H1 (cell line): Measurements from ENCODE around the gene GPR63. TPM values are rescaled to one million over a fixed set of nuclear protein-coding genes. Genes with fewer than 3 reads are reported as not detected.

Experiments used
- CTCF ChIA-PET: fragments of 300-600 bp; sonication (Branson Sonifier 250); formaldehyde crosslinking; loops from one replicate; lab custom pipeline; 2021; ENCODE audit not compliant: partially characterized antibody; lab: Charles Lee
- POLR2A ChIA-PET: fragments of 300-600 bp; sonication (Branson Sonifier 250); formaldehyde crosslinking; loops from one replicate; lab custom pipeline; 2021; ENCODE audit warnings: inconsistent platforms; ENCODE audit not compliant: partially characterized antibody; lab: Charles Lee
- DNase-seq, 2 experiments: peaks; one replicate each; pipeline versions ENCODE4 v3.0.0 to v3.0.0-alpha.2; 2010 to 2022; ENCODE audit warnings: low spot score in 2 of 2, low read depth in 1 of 2, mixed read lengths in 1 of 2
- FAIRE-seq: peaks from 2 replicates; lab custom pipeline; 2011; peaks lifted over from hg19 to GRCh38; lab: Jason Lieb, UNC
- H2AFZ ChIP-seq: 2 replicates; pipeline ENCODE4 v1.8.1; 2012; ENCODE audit warnings: low read length, inconsistent platforms
- H2AK5ac ChIP-seq: 2 replicates; pipeline ENCODE4 v1.6.1; 2013; ENCODE audit warnings: low read depth, low read length
- H2BK120ac ChIP-seq: replicated peaks from 2 replicates; pipeline ENCODE3; 2013; ENCODE audit warnings: low read depth, low read length, inconsistent platforms
- H2BK12ac ChIP-seq: 2 replicates; pipeline ENCODE4 v1.6.1; 2013; ENCODE audit warnings: low read depth, low read length
- H2BK15ac ChIP-seq: 2 replicates; pipeline ENCODE4 v1.6.1; 2013; ENCODE audit warnings: low read length
- H2BK20ac ChIP-seq: 2 replicates; pipeline ENCODE4 v1.6.1; 2013; ENCODE audit warnings: low read length
- H2BK5ac ChIP-seq: 2 replicates; pipeline ENCODE4 v1.6.1; 2013; ENCODE audit warnings: low read depth, low read length
- H3K14ac ChIP-seq: 2 replicates; pipeline ENCODE4 v1.6.1; 2013; ENCODE audit warnings: inconsistent platforms; ENCODE audit not compliant: insufficient read length
- H3K18ac ChIP-seq: 2 replicates; pipeline ENCODE4 v1.6.1; 2013; ENCODE audit warnings: low read length; ENCODE audit errors: extremely low read depth
- H3K23ac ChIP-seq: 2 replicates; pipeline ENCODE4 v1.6.1; 2013; ENCODE audit warnings: inconsistent platforms; ENCODE audit not compliant: insufficient read length
- H3K23me2 ChIP-seq: 2 replicates; pipeline ENCODE4 v1.6.1; 2013; ENCODE audit warnings: low read depth, low read length
- H3K27ac ChIP-seq: 2 replicates; pipeline ENCODE4 v1.6.1; 2011; ENCODE audit warnings: low read depth, low read length, inconsistent platforms
- H3K27me3 ChIP-seq, 4 experiments: replicated peaks in 1 of 4; 1 replicate in 1 of 4; 2 replicates in 3 of 4; pipeline versions ENCODE4 v1.6.1 to v1.8.1; 2011 to 2013; ENCODE audit warnings: low read length in 3 of 4, mild to moderate bottlenecking in 3 of 4, inconsistent platforms in 2 of 4, mixed read lengths in 2 of 4, moderate library complexity in 1 of 4; ENCODE audit not compliant: control insufficient read depth in 3 of 4, insufficient read depth in 3 of 4; ENCODE audit errors: extremely low read depth in 1 of 4
- H3K36me3 ChIP-seq, 4 experiments: 2 replicates each; pipeline versions ENCODE4 v1.6.1 to v1.8.1; 2011 to 2013; ENCODE audit warnings: mild to moderate bottlenecking in 4 of 4, low read length in 3 of 4, moderate library complexity in 2 of 4, control low read depth in 1 of 4, inconsistent platforms in 1 of 4; ENCODE audit not compliant: insufficient read depth in 4 of 4, control insufficient read depth in 2 of 4
- H3K4ac ChIP-seq: replicated peaks from 2 replicates; pipeline ENCODE3; 2013; ENCODE audit warnings: low read length, low read depth, mixed read lengths, inconsistent platforms; ENCODE audit not compliant: insufficient read length
- H3K4me1 ChIP-seq, 4 experiments: replicated peaks in 1 of 4; 1 replicate in 1 of 4; 2 replicates in 3 of 4; pipeline versions ENCODE4 v1.6.1 to v1.8.1; 2011 to 2013; ENCODE audit warnings: low read length in 3 of 4, inconsistent platforms in 2 of 4, mixed read lengths in 1 of 4; ENCODE audit not compliant: insufficient read depth in 4 of 4, control insufficient read depth in 3 of 4
- H3K4me2 ChIP-seq, 2 experiments: 2 replicates each; pipeline versions ENCODE4 v1.6.1 to v1.8.1; 2011 to 2013; ENCODE audit warnings: low read depth in 2 of 2, low read length in 2 of 2, control low read depth in 1 of 2, inconsistent platforms in 1 of 2, mild to moderate bottlenecking in 1 of 2; ENCODE audit not compliant: insufficient read depth in 1 of 2
- H3K4me3 ChIP-seq, 4 experiments: fragments of 200-600, 300-600 bp in 1 of 4; sonication (generic), shearing (Covaris generic), sonication (Bioruptor Twin) in 1 of 4; 2 replicates each; pipeline versions ENCODE4 v1.5.1 to v1.8.1; 2011 to 2016; ENCODE audit warnings: low read length in 4 of 4, low read depth in 3 of 4, control low read depth in 2 of 4, inconsistent platforms in 2 of 4, mild to moderate bottlenecking in 2 of 4, mixed read lengths in 1 of 4, moderate library complexity in 1 of 4; ENCODE audit not compliant: insufficient read depth in 2 of 4; ENCODE audit errors: extremely low read depth in 1 of 4
- H3K56ac ChIP-seq: replicated peaks from 2 replicates; pipeline ENCODE3; 2013; ENCODE audit warnings: low read depth, mild to moderate bottlenecking, mixed read lengths, low read length, inconsistent platforms; ENCODE audit not compliant: insufficient read length
- H3K79me1 ChIP-seq: 2 replicates; pipeline ENCODE4 v1.6.1; 2013; ENCODE audit warnings: low read depth, low read length, control low read depth
- H3K79me2 ChIP-seq, 2 experiments: 2 replicates each; pipeline versions ENCODE4 v1.6.1 to v1.8.1; 2012 to 2013; ENCODE audit warnings: low read length in 2 of 2, mild to moderate bottlenecking in 2 of 2, inconsistent platforms in 1 of 2; ENCODE audit not compliant: insufficient read depth in 2 of 2, control insufficient read depth in 1 of 2
- H3K9ac ChIP-seq, 4 experiments: replicated peaks in 1 of 4; 1 replicate in 1 of 4; 2 replicates in 3 of 4; pipeline versions ENCODE4 v1.6.1 to v1.8.1; 2011 to 2013; ENCODE audit warnings: low read depth in 3 of 4, low read length in 3 of 4, control low read depth in 2 of 4, mild to moderate bottlenecking in 2 of 4, moderate library complexity in 2 of 4, inconsistent platforms in 1 of 4; ENCODE audit errors: extremely low read depth in 1 of 4
- H3K9me3 ChIP-seq, 2 experiments: 2 replicates each; pipeline versions ENCODE4 v1.6.1 to v1.8.1; 2012 to 2013; ENCODE audit warnings: mild to moderate bottlenecking in 2 of 2, moderate library complexity in 2 of 2, control low read depth in 1 of 2, inconsistent platforms in 1 of 2, low read depth in 1 of 2, low read length in 1 of 2, mixed read lengths in 1 of 2; ENCODE audit not compliant: insufficient read depth in 2 of 2
- H4K20me1 ChIP-seq, 2 experiments: replicated peaks in 1 of 2; 2 replicates each; pipeline versions ENCODE3 to v1.8.1; 2011 to 2013; ENCODE audit warnings: inconsistent platforms in 2 of 2, low read length in 2 of 2, mild to moderate bottlenecking in 1 of 2; ENCODE audit not compliant: insufficient read depth in 2 of 2, control insufficient read depth in 1 of 2
- H4K5ac ChIP-seq: 2 replicates; pipeline ENCODE4 v1.6.1; 2013; ENCODE audit warnings: low read length, low read depth, mixed read lengths, inconsistent platforms; ENCODE audit not compliant: insufficient read length
- H4K8ac ChIP-seq: 2 replicates; pipeline ENCODE4 v1.8.0; 2013; ENCODE audit warnings: mild to moderate bottlenecking, moderate library complexity, low read length, inconsistent platforms; ENCODE audit not compliant: insufficient read depth; ENCODE audit errors: extremely low read depth
- H4K91ac ChIP-seq: replicated peaks from 2 replicates; pipeline ENCODE3; 2013; ENCODE audit warnings: low read length, mixed read lengths, inconsistent platforms; ENCODE audit not compliant: insufficient read length
- ATF2 ChIP-seq: IDR thresholded peaks from 2 replicates; pipeline ENCODE4 v1.6.1; 2012; ENCODE audit warnings: low read length, inconsistent platforms
- CBX5 ChIP-seq: fragments of 300-800, 300-1000 bp; sonication (generic); IDR thresholded peaks from 2 replicates; pipeline ENCODE4 v1.7.1; 2016; ENCODE audit warnings: antibody characterized with exemption, low read length, low read depth
- CTBP2 ChIP-seq: IDR thresholded peaks from 2 replicates; pipeline ENCODE4 v1.7.0; 2011; ENCODE audit warnings: borderline replicate concordance, mild to moderate bottlenecking, moderate library complexity, mixed read lengths, low read length; ENCODE audit not compliant: insufficient read depth, insufficient read length
- HDAC6 ChIP-seq: IDR thresholded peaks from one replicate; pipeline ENCODE4 v1.7.1; 2012; ENCODE audit warnings: low read depth, mild to moderate bottlenecking, inconsistent platforms, low read length, moderate library complexity
- POLR2AphosphoS5 ChIP-seq: IDR thresholded peaks from 2 replicates; pipeline ENCODE4 v1.6.1; 2011; ENCODE audit warnings: low read depth, low read length
- POU5F1 ChIP-seq: IDR thresholded peaks from 2 replicates; pipeline ENCODE4 v1.6.1; 2011; ENCODE audit warnings: low read depth, mild to moderate bottlenecking, low read length, moderate library complexity
- RFX5 ChIP-seq: IDR thresholded peaks from 2 replicates; pipeline ENCODE4 v1.6.1; 2011; ENCODE audit warnings: low read depth, low read length, improper control_type of control experiment, borderline replicate concordance
- SIRT6 ChIP-seq: IDR thresholded peaks from one replicate; pipeline ENCODE4 v1.7.1; 2012; ENCODE audit warnings: low read length, inconsistent platforms
- TAF7 ChIP-seq: optimal IDR thresholded peaks from 2 replicates; pipeline ENCODE3; 2011; ENCODE audit warnings: low read depth, mild to moderate bottlenecking, inconsistent platforms, low read length, moderate library complexity, borderline replicate concordance
- WGBS, 2 experiments: shearing (Covaris generic) in 1 of 2; methylation state at CpG; one replicate each; pipeline versions ENCODE4 v1.1.6 to v1.1.7; 2013 to 2015; ENCODE audit warnings: low lambda C conversion rate in 2 of 2, mixed read lengths in 2 of 2, inconsistent platforms in 1 of 2, low coverage in 1 of 2, missing lambda C conversion rate in 1 of 2; ENCODE audit not compliant: insufficient replicate concordance in 2 of 2, insufficient coverage in 1 of 2, insufficient read length in 1 of 2; ENCODE audit errors: extremely low coverage in 1 of 2, missing lambda C conversion rate in 1 of 2; 5-methylcytosine and 5-hydroxymethylcytosine counted together
- polyA plus RNA-seq, 7 experiments: library from polyadenylated mRNA; depleted of rRNA in 3 of 7; stranded (reverse) in 5 of 7; unstranded in 2 of 7; fragments of >200 nt in 5 of 7; fragments of 200-250 nt in 2 of 7; gene quantifications; 1 replicate in 5 of 7; 2 replicates in 1 of 7; 4 replicates in 1 of 7; pipeline versions ENCODE4 v1.2.1 to v1.2.3, GENCODE V29; 2011 to 2013; ENCODE audit warnings: missing spikeins in 2 of 7, mixed read lengths in 2 of 7
- total RNA-seq: library from RNA; stranded (reverse); fragmentation: NEBNext Ultra II Directional; extraction: Animal tissue kit (Norgen Biotek cat#: 25700); gene quantifications from 2 replicates; pipeline ENCODE4 v1.2.1, GENCODE V29; 2021

Gene GPR63
- total and polyA plus RNA-seq, 2 of the 8 experiments (the other 6 are each of a cell fraction or from before 2014, with no cell fraction given): 6.1 to 11.6 TPM

- Histone ChIP-seq H3K4me2 (no peak overlapping the region), H2BK12ac (no peak overlapping the region), H3K56ac (no peak overlapping the region), H3K4me3 (no peak overlapping the region), H2BK5ac (no peak overlapping the region), H4K91ac (no peak overlapping the region), H2AK5ac (no peak overlapping the region), H3K79me1 (no peaks in the 10 kb centered on the region), H3K23ac (no peak overlapping the region), H3K18ac (no peak overlapping the region), H2AFZ (no peak overlapping the region), H3K27ac (no peak overlapping the region), H3K9ac (no peak overlapping the region), H3K9me3 (no peaks in the 10 kb centered on the region), H3K23me2 (no peaks in the 10 kb centered on the region; the same call in 1 of the 2 replicates), H4K20me1 (no peaks in the 10 kb centered on the region), H4K5ac (no peak overlapping the region), H3K27me3 (no peaks in the 10 kb centered on the region), H2BK120ac (no peak overlapping the region), H3K4ac (no peak overlapping the region), H2BK20ac (no peak overlapping the region), H4K8ac (no peak overlapping the region), H3K79me2 (no peaks in the 10 kb centered on the region), H3K4me1 (no peaks in the 10 kb centered on the region), H3K14ac (no peak overlapping the region), H2BK15ac (no peak overlapping the region), H3K36me3 (no peaks in the 10 kb centered on the region)
- WGBS, 2 experiments: 86% methylated on average over 1 of the region's 1 CpG; no CpG with 5 or more reads in 1 of the 2 experiments
- DNase-seq: no peak
- TF ChIP-seq CBX5 (no peak), CTBP2 (no peak), POLR2AphosphoS5 (no peak), POU5F1 (no peak), RFX5 (no peak), TAF7 (no peak), SIRT6 (no peak), ATF2 (no peak), HDAC6 (no peak)
- ChIA-PET CTCF (no interaction called here), POLR2A (no interaction called here)
- no peak for FAIRE-seq
Observed at GRCh38 chr6:96872976-96873375, 35.7 kb upstream of the GPR63 start.
